Hematopoietic multipotent progenitor cell treated with erythropoietin and hydrocortisone succinate and interleukin-3 and kit ligand, for 8 days (in vitro differentiated cells): ENCODE results near the gene PRKAR2B.
A peak's percentile ranks its signal among the peaks of the same experiment; 100 is the strongest.

ENCODE experiments used
- DNase-seq: peaks from one replicate; pipeline ENCODE4 v3.0.0-alpha.2; 2015

Gene PRKAR2B

DNA sequence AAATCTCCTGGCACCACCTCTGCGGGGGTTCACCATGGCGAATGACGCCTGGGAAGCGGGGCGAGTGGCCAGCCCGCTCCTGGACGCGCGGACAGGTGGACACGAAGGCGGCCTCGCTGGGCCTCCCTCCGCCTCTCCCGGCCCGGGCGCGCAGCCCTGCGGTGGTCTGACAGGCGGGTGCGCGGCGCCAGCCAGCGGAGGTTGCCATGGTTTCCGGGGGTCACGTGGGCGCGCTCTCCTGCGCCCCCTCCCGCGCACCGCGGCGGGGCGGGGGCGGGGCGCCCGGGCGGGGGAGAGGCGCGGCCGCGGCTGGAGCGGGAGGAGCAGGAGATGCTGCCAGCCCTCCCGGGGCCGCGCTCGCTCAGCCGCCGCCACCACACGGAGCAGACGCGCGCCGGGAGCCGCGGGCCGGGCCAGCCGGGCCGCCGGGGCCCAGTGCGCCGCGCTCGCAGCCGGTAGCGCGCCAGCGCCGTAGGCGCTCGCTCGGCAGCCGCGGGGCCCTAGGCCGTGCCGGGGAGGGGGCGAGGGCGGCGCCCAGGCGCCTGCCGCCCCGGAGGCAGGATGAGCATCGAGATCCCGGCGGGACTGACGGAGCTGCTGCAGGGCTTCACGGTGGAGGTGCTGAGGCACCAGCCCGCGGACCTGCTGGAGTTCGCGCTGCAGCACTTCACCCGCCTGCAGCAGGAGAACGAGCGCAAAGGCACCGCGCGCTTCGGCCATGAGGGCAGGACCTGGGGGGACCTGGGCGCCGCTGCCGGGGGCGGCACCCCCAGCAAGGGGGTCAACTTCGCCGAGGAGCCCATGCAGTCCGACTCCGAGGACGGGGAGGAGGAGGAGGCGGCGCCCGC, at the start of gene PRKAR2B:
TSS of gene PRKAR2B (plus strand) at position 359 of the 848 bp plus-strand sequence. CDS start at position 562, 203 bp downstream.
- peak; percentile 87 for DNase-seq

DNA sequence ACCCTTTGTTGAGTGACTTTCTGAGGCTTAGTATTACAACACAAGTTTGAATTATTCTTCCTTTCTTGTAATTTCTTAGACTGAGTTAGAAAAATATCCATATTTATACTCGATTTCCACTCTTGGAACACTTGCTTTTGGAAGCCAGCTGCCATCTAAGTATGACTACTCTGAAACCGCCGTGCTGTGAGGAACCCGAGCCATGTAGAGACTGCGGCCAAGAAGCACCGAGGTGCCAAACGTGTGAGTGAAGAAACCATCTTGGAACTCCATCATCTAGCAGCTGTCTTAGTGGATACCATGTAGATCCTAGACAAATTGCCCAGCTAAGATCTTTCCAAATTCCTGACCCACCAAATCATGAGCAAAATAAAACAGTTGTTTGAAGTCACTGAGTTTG, 49.7 kb upstream of the PRKAR2B start:
- no peak for DNase-seq

DNA sequence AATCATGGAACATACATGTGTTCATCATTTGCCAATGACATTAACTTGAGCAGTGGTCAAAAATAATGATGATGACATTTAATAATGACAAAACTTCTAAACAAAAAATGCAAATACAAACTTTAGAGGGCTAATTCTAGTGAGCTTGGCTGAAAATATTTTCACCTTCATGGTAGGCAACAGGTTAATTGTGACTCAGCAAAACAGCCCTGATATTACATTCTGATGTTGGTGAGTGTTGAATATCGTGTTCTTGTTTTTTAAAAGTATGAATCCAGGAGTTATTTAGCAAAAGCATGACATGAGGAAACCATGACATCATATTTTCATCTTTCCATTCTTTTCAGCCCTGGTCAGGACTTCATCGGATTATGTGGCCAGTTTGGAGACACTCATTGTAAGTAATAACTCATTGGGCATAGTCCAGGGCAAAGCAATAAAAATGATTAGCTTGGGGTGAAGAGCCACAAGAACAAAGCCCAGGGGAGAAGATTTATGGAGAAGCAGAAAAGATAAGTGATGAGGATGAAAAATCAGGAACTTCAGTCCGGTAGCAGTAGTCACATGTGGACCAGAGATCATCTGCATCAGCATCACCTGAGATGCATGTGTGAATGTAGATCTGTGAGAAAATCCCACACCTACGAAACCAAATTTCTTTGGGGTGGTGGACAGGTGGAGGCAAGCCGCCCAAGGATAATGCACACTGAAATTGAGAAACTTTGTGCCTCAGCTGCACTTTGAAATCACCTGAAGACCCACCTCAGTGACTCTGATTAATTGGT, 46.8 kb upstream of the PRKAR2B start:
- no peak for DNase-seq

DNA sequence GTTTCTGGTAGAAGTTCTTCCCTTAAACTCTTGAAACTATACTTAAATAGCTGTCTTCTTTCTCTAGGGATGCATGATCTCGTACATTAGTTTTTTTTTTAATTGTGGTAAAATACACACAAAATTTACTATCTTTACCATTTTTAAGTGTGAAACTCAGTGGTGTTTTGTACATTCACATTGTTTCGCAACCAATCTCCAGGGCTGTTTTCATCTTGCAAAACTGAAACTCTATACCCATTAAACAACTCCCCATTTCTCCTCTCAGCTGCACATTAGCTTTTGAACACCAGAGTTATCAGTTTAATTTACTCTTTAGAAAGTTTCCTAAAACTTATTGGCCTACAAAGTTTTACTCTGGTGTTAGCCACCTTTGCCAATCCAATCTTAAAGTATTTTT, 45.5 kb upstream of the PRKAR2B start:
- no peak for DNase-seq

DNA sequence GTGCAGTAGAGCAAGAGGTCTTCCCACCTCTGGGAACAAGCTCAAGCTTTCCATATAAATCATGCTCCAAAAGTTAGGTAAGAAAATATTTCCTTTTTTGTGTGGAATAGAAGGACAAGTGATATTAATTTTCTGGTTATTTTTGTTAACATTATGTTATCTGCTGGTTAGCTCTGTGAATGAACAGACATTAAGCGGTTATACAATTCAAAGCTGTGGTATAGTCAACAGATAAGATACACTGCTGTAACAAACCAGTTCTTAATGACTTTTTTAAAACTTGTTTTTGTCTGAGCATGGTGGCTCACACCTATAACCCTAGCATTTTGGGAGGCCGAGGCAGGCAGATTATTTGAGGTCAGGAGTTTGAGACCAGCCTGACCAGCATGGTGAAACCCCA, 43.0 kb upstream of the PRKAR2B start:
- DNase-seq, result peak; percentile 69

DNA sequence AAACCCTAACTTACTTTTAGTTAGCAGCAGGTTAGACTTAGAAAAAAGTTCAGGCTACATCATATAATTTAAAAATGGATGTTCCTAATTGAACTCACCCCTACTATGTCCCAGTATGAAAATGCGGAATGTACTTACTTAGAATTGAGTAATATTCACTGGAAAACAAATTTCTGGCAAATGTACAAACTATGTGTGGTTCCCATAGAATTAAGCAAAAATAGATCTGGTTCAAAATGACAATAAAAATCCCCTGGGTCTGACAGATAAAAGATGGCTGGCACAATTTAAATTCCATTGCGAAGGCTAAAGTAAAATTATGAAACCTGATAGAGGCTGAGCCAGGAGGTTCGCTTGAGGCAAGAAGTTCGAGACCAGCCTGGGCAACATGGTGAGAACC, 42.4 kb upstream of the PRKAR2B start:
- peak; percentile 43 for DNase-seq

DNA sequence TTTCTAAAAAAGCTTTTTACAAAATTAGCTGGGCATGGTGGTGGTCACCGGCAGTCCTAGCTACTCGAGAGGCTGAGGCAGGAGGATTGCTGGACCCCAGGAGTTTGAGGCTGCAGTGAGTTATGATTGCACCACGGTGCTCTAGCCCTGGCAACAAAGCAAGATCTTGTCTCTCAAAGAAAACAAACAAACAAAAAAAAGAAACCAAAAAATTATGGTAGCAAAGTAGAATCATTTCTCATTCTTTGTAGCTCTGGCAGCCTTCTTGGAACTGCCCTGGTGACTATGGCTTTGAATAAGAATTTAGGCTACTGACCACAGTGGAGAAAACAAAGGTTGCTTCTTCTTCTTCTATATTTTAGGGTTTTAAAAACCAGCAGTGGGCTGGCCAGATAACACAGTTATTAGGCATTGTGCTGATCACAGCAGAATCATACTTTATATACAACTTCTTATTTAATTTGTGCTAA, 41.9 kb upstream of the PRKAR2B start:
- peak; percentile 52 for DNase-seq

DNA sequence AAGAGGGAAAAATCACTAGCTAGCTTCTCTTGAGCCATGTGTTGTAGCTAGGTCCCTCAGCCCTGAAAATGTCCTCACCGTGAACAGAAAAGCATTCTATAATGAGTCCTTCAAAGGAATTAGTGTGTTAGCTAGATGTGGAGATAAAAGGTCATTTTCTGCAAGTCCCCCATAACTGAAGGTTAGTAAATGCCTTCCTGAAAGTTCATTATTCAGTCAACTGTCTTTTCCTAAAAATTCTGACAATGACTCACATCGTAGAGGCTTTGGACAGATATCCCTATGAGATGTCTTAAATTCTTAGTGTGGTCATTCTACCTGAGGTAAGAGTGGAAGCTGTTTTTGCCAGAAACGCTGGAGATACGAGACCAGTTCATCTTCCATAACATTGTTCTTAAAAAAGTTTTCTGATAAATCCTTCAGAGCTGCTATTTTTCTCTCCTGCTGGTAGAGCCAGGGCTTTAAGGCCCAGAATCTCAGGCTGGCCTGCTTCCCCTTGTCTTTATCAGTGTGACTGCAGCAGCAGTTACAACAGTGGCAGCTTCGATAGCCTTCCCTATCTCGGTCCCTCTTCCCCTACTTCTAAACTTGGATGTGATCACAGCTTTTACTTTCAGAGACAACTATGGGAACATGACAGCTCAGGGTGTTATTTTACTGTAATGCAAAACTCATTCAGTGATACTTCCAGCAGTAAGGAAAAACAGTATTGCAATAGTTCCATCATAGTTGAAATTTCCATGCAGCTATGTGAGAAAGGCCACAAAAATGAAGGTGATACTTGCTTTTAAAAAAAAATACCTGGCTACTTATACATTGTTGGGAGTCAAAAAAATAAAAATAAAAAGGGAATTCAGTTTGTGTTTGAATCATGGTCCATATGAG, 37.3 kb upstream of the PRKAR2B start:
- DNase-seq, result peak; percentile 98

DNA sequence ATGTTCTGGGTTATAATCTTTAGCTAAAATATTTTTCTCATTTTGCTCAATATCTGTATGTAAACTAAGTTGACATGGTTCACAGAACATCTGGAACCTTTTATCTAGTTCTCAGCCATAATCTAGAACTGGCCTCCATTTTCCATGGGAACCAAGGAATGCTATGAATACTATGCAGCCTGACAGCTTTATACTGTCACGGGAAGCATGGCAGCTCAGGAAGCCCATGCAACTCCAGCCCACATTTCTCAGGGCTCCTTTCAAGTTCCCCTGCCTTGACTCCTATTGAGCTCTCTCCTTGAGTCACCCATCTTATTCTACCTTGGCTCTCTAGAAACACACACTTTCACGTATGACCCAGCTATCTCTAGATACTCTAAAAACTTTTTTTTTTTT, 36.6 kb upstream of the PRKAR2B start:
- DNase-seq, result peak; percentile 44

DNA sequence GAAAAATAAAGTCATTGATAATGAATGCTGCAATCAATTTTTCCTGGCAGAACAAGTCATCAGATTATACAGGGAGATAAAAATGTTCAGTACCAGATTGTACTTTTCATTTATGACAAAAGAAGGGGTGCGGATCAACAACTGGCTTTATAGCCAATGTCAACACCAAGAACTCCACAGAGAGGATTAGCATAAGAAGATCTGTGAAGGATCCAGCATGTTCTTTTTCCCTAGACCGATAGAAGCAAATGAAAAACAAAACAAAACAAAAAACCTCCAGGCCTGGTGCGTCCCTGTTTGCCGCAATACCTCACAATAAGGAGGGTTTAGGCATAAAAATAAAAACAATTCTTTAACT, 34.7 kb upstream of the PRKAR2B start:
- DNase-seq, result no peak

DNA sequence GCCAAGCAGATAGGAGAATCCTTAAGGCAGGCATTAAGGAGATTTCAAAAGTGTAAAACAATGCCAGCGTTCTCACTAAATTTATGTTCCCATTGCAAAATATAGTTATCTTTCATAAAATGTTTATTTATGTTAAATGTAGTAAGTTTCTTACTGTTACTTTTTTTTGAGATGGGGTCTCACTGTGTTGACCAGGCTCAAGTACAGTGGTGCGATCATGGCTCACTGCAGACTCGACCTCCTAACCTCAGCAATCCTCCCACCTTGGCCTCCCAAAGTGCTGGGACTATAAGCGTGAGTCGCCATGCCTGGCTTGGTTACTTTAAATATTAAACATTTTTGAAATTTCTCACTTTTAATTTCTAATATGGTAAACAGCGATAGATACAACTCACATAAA, 31.8 kb upstream of the PRKAR2B start:
- no peak for DNase-seq

DNA sequence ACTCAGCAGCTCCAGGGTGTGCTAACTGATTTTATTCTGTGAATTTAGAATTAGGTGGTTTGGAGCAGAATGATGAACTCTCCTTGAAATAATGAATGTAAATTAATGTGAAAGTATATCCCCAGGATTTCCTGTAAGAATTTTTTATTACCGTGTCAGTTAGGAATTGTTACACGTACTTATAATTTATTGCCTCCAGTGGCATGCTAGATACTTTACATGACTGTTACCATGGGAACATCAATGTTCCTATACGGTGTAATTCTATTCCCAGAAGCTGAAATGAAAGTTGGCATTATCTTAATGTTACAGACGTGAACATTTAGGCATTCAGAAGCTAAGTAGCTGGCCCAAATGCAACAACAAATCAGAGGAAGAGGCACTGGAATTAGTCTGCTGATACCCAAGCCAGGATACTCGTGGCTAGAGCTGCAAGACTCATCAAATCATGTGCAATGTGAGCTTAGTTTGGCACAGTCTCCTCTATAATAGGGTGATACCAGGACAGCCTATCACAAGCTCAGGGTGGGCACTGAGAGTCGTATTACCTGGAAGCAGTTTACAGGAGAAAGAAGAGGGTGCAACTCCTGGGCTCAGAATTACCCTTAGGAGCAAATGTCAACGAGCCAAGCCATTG, 30.0 kb upstream of the PRKAR2B start:
- peak; percentile 90 for DNase-seq

DNA sequence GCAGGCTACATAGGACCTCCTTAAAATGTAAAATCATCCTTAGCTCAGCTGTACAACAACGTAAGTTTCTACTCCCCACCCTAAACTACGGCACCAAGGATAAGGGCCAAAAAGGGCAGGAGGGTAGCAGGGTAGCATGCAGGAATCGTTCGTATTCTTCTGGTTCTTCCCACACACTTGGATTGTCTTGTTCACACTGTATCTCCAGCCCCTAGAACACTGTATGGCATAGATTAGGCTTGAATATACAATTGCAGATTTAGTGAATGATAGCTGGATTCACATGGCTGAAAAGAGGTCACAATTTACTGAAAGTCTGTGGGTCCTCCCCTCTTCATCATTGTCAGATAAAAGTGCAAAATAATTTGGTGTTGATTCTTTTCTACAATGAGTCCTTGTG, 28.2 kb upstream of the PRKAR2B start:
- DNase-seq, result peak; percentile 81

DNA sequence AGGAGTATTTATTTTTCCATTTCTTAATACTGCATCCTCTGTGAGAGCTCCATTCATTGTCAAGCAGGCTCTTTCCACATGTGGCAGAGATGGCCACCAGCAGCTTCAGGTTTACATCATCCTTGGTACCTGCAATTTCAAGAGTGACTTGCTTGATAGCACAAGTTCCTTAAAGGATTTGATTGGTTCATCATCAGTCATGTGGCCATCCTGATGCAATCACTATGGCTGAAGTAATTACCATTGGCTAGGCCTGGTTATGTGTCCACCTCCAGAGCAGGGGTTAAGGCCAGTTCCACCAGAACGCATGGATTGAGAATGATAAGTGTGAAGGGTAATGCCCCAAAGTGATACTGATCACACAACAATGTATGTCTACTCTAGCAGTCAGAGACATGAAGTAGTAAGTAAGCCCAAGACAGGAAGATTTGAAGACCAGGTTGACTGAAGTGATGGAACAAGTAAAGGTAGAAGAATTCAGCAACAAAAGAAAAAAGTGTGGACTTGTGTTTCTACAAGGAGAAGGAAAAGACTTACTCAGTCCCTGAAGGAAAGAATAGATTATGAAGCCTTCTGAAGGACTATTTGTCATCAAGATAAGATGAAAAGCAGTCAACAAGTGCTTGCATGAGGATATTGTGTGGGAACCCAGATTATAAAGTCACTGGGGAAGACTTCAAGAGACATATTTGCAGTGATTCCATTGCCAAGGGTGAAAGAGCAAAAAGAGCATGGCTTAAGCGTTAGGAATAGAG, 26.4 kb upstream of the PRKAR2B start:
- DNase-seq, result peak; percentile 36

DNA sequence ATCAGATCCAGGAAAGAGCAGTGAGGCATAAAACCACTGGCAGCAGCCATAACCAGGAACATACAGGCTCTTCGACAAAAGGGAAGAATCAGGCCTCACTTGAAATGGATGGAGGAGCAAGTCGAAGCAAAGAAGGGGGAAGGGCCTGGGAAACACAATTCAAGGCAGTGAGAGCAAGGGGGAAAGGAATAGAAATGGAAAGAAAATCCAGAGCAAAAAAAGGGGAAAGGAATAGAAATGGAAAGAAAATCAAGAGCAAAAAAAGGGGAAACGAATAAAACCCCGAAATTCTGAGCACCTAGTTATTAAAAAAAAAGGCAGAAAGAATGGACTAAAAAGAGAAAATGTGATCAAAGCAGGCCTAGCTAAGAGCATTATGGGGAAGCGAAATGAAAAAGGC, 24.1 kb upstream of the PRKAR2B start:
- no peak for DNase-seq

DNA sequence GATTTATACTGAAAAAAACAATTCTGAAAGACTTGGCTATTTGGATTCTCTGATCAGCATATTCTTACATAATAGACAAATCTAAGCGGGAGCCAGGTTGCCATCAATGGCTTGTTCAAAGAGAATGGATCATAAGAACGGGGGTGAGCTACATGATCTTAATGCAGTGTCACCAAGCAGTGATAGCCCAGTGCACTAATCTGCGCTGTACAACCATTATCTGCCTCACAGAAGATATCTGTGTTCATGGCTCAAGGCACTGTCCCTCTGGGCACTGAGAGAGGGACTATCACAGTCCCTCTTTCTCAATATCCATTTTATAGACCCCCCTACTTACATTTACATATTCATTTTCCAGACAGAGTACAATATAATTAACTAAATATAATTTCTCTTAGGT, 22.9 kb upstream of the PRKAR2B start:
- no peak for DNase-seq

DNA sequence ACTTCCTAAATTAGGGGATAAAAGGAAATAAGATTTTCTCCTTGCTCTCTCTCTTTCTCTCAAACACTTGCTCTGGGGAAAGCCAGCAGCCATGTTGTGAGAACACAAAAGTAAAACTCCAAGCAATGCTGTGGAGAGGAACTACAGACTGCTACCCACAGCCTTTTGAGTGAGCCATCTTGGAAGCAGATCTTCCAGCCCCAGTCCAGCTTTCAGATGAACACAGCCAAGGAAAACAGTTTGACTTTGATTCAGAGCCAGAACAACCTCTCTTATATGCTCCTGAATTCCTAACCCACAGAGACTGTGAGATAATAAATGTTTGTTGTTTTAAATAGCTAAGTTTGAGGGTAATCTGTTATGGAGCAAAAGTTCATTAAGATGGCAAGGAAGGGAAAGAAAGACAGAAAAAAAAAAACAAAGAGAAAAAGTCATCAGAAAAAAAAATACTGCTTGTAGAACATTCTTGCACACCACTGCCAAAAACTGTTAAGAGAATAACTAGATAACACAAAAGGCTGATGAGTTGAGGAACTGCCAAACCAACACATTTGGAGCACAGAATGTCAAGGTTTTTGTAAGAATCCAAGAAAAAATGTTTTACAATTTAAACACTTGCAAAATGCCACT, 20.9 kb upstream of the PRKAR2B start:
- peak; percentile 70 for DNase-seq

DNA sequence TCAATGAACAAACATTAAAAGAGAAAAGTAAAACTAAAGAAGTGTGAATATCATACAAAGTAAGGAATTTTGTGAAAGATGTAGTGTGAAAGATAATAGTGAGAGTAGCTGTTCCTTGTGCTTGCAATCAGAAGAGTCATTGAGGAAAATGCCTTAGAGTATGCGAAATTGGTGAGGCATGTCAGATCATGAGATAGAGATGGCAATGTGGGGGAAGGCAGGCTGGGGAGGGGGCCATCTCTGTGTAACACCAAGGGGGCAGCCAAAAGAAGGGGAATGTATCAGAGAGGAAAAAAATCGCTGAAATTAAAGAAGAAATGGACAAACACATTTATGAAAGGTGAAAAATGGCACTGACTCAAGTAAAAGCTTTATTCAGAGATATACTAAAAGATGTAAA, 19.6 kb upstream of the PRKAR2B start:
- no peak for DNase-seq

DNA sequence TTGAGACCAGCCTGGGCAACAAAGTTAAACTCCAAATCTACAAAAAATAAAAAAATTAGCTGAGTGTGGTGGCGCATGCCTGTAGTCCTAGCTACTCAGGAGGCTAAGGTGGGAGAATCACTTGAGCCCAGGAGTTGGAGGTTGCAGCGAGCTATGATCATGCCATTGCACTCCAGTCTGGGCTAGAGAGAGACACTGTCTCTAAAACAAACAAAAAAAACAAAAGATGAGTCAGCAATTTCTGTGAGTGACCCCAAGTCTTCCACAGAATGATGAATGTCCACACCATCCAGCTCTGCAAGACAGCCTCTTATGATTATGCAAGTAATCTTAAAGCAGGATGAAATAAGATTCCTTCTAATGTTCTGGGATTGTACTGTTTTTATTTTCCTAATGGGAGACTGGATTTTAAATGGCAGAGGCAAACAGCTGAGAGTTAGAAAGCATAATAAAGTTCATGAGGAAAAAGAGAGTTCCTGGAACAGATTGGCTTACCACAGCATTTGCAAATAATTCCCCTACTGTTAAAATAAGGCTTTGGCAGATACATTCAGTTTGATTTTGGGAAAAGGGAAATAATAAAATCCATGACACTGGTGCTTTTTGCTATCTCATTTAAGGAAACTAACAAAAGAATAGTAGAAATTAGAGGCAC, 18.9 kb upstream of the PRKAR2B start:
- DNase-seq, result peak; percentile 63

DNA sequence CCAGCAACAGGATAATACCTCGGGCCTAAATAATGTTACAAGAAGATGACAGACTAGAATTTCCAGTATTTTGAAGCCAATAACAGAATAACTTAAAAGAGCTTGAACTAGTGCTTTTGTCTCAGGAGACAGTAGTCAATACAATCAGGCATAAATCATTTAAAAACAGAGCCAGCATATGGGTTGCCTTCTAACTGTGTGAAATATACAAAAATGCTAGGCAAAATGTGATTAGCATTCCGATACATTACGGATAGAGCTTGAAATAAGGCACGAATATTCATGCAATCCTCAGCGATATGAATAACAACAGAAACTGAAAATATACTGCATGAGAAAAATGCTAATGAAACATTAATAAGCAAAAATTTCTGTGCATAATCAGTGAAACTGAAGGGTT, 18.3 kb upstream of the PRKAR2B start:
- DNase-seq, result no peak

DNA sequence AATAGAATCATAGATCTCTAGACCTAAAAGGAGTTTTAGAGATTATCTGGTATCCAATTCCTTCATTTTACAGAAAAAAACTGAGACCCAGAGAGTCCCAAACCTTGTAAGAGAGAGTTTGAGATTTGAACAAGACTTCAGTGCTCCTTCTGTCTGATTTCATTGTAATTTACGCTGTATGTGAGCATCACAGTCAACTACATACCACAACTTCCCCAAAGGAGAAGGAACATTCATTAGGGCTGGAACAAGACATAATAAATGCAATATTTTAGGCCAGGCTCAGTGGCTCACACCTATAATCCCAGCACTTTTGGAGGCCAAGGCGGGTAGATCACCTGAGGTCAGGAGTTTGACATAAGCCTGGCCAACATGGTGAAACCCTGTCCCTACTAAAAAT, 17.3 kb upstream of the PRKAR2B start:
- DNase-seq, result no peak
